Liver (tissue), 9 donors: ENCODE data around the gene RPS27A. TPM values are rescaled to one million over a fixed set of nuclear protein-coding genes. Genes with fewer than 3 reads are reported as not detected.
"Not testable (repeated sequence)": the region's sequence is repeated elsewhere in the genome, so short reads cannot be mapped to it uniquely, and the experiment has no call there.

ENCODE experiments used
- DNase-seq: peaks from one replicate; pipeline ENCODE4 v3.0.0-alpha.2; 2017; ENCODE audit warnings: low spot score
- H3K27ac ChIP-seq, 2 donors: one replicate each; pipeline ENCODE4 v1.7.0; 2013; ENCODE audit warnings: inconsistent platforms in 2 of 2, low read length in 2 of 2, control low read depth in 1 of 2, low read depth in 1 of 2, mild to moderate bottlenecking in 1 of 2
- H3K27me3 ChIP-seq, 4 donors: one replicate each; pipeline versions ENCODE4 v1.6.1 to v1.7.0; 2013; ENCODE audit warnings: low read length in 3 of 4, inconsistent platforms in 1 of 4, mild to moderate bottlenecking in 1 of 4, moderate library complexity in 1 of 4; ENCODE audit not compliant: control insufficient read depth in 4 of 4, insufficient read depth in 4 of 4
- H3K36me3 ChIP-seq, 4 donors: one replicate each; pipeline versions ENCODE4 v1.6.1 to v1.7.0; 2013; ENCODE audit warnings: low read length in 3 of 4, mild to moderate bottlenecking in 3 of 4, low read depth in 1 of 4, moderate library complexity in 1 of 4; ENCODE audit not compliant: control insufficient read depth in 4 of 4, insufficient read depth in 3 of 4
- H3K4me1 ChIP-seq, 4 donors: one replicate each; pipeline versions ENCODE4 v1.6.1 to v1.7.0; 2013; ENCODE audit warnings: low read length in 3 of 4, mild to moderate bottlenecking in 3 of 4, moderate library complexity in 1 of 4; ENCODE audit not compliant: control insufficient read depth in 4 of 4, insufficient read depth in 4 of 4
- H3K4me3 ChIP-seq, 3 donors: one replicate each; pipeline versions ENCODE4 v1.6.1 to v1.7.0; 2013; ENCODE audit warnings: low read length in 3 of 3, control low read depth in 1 of 3, low read depth in 1 of 3, mild to moderate bottlenecking in 1 of 3
- H3K9ac ChIP-seq, 2 donors: one replicate each; pipeline ENCODE4 v1.7.0; 2013; ENCODE audit warnings: low read length in 2 of 2, mild to moderate bottlenecking in 2 of 2, moderate library complexity in 2 of 2, control low read depth in 1 of 2, low read depth in 1 of 2
- H3K9me3 ChIP-seq, 4 donors: one replicate each; pipeline versions ENCODE4 v1.6.1 to v1.7.0; 2013; ENCODE audit warnings: low read length in 3 of 4; ENCODE audit not compliant: control insufficient read depth in 4 of 4
- ATF3 ChIP-seq: IDR thresholded peaks from 2 replicates; pipeline ENCODE4 v1.6.1; 2016; ENCODE audit warnings: antibody characterized with exemption
- EGR1 ChIP-seq, 2 donors: IDR thresholded peaks; 2 replicates each; pipeline ENCODE4 v1.6.1; 2016 to 2018; ENCODE audit warnings: antibody characterized with exemption in 2 of 2, low read depth in 2 of 2
- FOXA2 ChIP-seq: IDR thresholded peaks from 2 replicates; pipeline ENCODE4 v1.6.1; 2016; ENCODE audit warnings: antibody characterized with exemption
- HNF4G ChIP-seq: IDR thresholded peaks from 2 replicates; pipeline ENCODE4 v1.6.1; 2016; ENCODE audit warnings: antibody characterized with exemption
- RAD21 ChIP-seq, 2 donors: IDR thresholded peaks; 2 replicates each; pipeline ENCODE4 v1.6.1; 2016; ENCODE audit warnings: antibody characterized with exemption in 2 of 2, mild to moderate bottlenecking in 2 of 2
- RXRA ChIP-seq, 2 donors: IDR thresholded peaks; 2 replicates each; pipeline ENCODE4 v1.6.1; 2017 to 2018; ENCODE audit warnings: antibody characterized with exemption in 2 of 2, mild to moderate bottlenecking in 1 of 2
- SP1 ChIP-seq: IDR thresholded peaks from 2 replicates; pipeline ENCODE4 v1.6.1; 2018; ENCODE audit warnings: antibody characterized with exemption, mild to moderate bottlenecking
- TAF1 ChIP-seq: conservative IDR thresholded peaks from 2 replicates; pipeline ENCODE4 v1.6.1; 2016; ENCODE audit warnings: antibody characterized with exemption, mild to moderate bottlenecking
- YY1 ChIP-seq: IDR thresholded peaks from 2 replicates; pipeline ENCODE4 v1.6.1; 2016; ENCODE audit warnings: antibody characterized with exemption, mild to moderate bottlenecking
- ZBTB33 ChIP-seq: IDR thresholded peaks from 2 replicates; pipeline ENCODE4 v1.6.1; 2016; ENCODE audit warnings: antibody characterized with exemption
- WGBS: extraction: QIAGEN DNeasy Blood & Tissue Kit; methylation state at CpG from one replicate; pipeline ENCODE4 v1.1.7; 2013; 5-methylcytosine and 5-hydroxymethylcytosine counted together
- polyA plus RNA-seq, 2 donors: library from polyadenylated mRNA; stranded (reverse) in 1 of 2; unstranded in 1 of 2; fragments of 200-250 nt in 1 of 2; fragments of >200 nt in 1 of 2; fragmentation: Nextera tagmentation in 1 of 2; extraction: Ambion mirVana in 1 of 2; gene quantifications; one replicate each; pipeline versions ENCODE4 v1.2.1 to v1.2.3, GENCODE V29; 2013 to 2015
- total RNA-seq, 2 donors: library from RNA; depleted of rRNA; stranded (reverse); fragments of >200 nt; gene quantifications; one replicate each; pipeline ENCODE4 v1.2.3, GENCODE V29; 2014
- TF ChIP-seq, protein P1 (sequence below): fragments of 150-350 bp; IDR thresholded peaks from 2 replicates; pipeline ENCODE4 v1.5.1; 2017; ENCODE audit warnings: improper control_type of control experiment, low read depth, low read length; ENCODE audit not compliant: missing input control
- TF ChIP-seq, protein P2 (sequence below): IDR thresholded peaks from 2 replicates; pipeline ENCODE4 v1.6.1; 2016; ENCODE audit warnings: antibody characterized with exemption, mild to moderate bottlenecking
- donor health status: healthy.
- donor health status: healthy.
- donor health status: healthy.
- donor health status: healthy.
- donor health status: healthy.

RPS27A gene
- total and polyA plus RNA-seq, 4 donors = 225 to 655 (median 490) TPM

GRCh38 chr2:55225481-55226020 is 6.9 kb upstream of the RPS27A start:
- WGBS = 91% methylated on average over 19 of the region's 19 CpGs
- Histone ChIP-seq H3K27ac (no peak overlapping the region), H3K27me3 (no peaks in the 10 kb centered on the region), H3K9ac (no peak overlapping the region), H3K4me1 (peaks cover 0 to 8% (median 1%) of the 10 kb centered on the region in 4 donors), H3K36me3 (peaks cover 0 to 2% (median 0%) of the 10 kb centered on the region in 4 donors), H3K9me3 (no peaks in the 10 kb centered on the region), H3K4me3 (no peak overlapping the region)
- TF ChIP-seq RXRA (IDR thresholded peaks at IDR 0.05) = no peak
- no peak for TF ChIP-seq EGR1 (IDR thresholded peaks at IDR 0.05; ENCODE audit: low read depth in 2 of 2)
- no peak for TF ChIP-seq SP1
- no peak for TF ChIP-seq RAD21 (IDR thresholded peaks at IDR 0.05)
- no peak for TF ChIP-seq ZBTB33
- TF ChIP-seq TAF1 = no peak
- TF ChIP-seq FOXA2 = no peak
- no peak for TF ChIP-seq HNF4G
- TF ChIP-seq, protein P1, sequence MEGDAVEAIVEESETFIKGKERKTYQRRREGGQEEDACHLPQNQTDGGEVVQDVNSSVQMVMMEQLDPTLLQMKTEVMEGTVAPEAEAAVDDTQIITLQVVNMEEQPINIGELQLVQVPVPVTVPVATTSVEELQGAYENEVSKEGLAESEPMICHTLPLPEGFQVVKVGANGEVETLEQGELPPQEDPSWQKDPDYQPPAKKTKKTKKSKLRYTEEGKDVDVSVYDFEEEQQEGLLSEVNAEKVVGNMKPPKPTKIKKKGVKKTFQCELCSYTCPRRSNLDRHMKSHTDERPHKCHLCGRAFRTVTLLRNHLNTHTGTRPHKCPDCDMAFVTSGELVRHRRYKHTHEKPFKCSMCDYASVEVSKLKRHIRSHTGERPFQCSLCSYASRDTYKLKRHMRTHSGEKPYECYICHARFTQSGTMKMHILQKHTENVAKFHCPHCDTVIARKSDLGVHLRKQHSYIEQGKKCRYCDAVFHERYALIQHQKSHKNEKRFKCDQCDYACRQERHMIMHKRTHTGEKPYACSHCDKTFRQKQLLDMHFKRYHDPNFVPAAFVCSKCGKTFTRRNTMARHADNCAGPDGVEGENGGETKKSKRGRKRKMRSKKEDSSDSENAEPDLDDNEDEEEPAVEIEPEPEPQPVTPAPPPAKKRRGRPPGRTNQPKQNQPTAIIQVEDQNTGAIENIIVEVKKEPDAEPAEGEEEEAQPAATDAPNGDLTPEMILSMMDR = no peak
- TF ChIP-seq, protein P2, sequence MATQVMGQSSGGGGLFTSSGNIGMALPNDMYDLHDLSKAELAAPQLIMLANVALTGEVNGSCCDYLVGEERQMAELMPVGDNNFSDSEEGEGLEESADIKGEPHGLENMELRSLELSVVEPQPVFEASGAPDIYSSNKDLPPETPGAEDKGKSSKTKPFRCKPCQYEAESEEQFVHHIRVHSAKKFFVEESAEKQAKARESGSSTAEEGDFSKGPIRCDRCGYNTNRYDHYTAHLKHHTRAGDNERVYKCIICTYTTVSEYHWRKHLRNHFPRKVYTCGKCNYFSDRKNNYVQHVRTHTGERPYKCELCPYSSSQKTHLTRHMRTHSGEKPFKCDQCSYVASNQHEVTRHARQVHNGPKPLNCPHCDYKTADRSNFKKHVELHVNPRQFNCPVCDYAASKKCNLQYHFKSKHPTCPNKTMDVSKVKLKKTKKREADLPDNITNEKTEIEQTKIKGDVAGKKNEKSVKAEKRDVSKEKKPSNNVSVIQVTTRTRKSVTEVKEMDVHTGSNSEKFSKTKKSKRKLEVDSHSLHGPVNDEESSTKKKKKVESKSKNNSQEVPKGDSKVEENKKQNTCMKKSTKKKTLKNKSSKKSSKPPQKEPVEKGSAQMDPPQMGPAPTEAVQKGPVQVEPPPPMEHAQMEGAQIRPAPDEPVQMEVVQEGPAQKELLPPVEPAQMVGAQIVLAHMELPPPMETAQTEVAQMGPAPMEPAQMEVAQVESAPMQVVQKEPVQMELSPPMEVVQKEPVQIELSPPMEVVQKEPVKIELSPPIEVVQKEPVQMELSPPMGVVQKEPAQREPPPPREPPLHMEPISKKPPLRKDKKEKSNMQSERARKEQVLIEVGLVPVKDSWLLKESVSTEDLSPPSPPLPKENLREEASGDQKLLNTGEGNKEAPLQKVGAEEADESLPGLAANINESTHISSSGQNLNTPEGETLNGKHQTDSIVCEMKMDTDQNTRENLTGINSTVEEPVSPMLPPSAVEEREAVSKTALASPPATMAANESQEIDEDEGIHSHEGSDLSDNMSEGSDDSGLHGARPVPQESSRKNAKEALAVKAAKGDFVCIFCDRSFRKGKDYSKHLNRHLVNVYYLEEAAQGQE = no peak
- no peak for TF ChIP-seq ATF3
- no peak for DNase-seq

GRCh38 chr2:55227437-55228225 is 4.9 kb upstream of the RPS27A start:
- not testable (repeated sequence) for H3K9ac ChIP-seq, DNase-seq, H3K36me3 ChIP-seq, H3K27me3 ChIP-seq, H3K27ac ChIP-seq, H3K4me3 ChIP-seq, H3K9me3 ChIP-seq
- peaks cover 0 to 16% (median 7%) of the 10 kb centered on the region in 4 donors for H3K4me1 ChIP-seq
- TF ChIP-seq YY1 = peak; percentile 15
- TF ChIP-seq SP1 = peak; percentile 39
- 71% methylated on average over 7 of the region's 7 CpGs for WGBS
